NCI-H748 (cell line): ENCODE data around the gene ERBB2.

ENCODE experiments used
- DNase-seq: peaks from one replicate; lab custom pipeline; 2025; ENCODE audit not compliant: unreplicated experiment; lab: John Stamatoyannopoulos, UW

ERBB2 gene

DNA sequence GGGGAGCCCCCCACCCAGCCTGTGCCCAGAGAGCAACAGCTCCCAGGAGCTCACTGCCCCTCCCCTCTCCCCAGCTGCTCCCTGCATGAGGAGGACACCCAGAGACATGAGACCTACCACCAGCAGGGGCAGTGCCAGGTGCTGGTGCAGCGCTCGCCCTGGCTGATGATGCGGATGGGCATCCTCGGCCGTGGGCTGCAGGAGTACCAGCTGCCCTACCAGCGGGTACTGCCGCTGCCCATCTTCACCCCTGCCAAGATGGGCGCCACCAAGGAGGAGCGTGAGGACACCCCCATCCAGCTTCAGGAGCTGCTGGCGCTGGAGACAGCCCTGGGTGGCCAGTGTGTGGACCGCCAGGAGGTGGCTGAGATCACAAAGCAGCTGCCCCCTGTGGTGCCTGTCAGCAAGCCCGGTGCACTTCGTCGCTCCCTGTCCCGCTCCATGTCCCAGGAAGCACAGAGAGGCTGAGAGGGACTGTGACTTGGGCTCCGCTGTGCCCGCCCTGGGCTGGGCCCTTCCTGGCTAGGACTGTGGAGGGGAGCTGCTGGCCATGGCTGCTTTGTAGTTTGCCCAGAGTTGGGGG is 34.1 kb upstream of the ERBB2 start:
- DNase-seq = peak; percentile 28

- no peak for DNase-seq
These were observed 33.6 kb upstream of the ERBB2 start for GRCh38 chr17:39666231-39666600.

GRCh38 chr17:39666601-39667261 is 33.1 kb upstream of the ERBB2 start:
- DNase-seq = no peak

GRCh38 chr17:39667262-39667944 is 32.5 kb upstream of the ERBB2 start:
- peak; percentile 41 for DNase-seq

- DNase-seq = peak; percentile 81
These were observed 31.6 kb upstream of the ERBB2 start, which contains the start of gene PNMT for GRCh38 chr17:39667945-39668924. Gene PNMT (plus strand): TSS chr17:39668453. CDS start chr17:39668476, 23 bp downstream.

DNA sequence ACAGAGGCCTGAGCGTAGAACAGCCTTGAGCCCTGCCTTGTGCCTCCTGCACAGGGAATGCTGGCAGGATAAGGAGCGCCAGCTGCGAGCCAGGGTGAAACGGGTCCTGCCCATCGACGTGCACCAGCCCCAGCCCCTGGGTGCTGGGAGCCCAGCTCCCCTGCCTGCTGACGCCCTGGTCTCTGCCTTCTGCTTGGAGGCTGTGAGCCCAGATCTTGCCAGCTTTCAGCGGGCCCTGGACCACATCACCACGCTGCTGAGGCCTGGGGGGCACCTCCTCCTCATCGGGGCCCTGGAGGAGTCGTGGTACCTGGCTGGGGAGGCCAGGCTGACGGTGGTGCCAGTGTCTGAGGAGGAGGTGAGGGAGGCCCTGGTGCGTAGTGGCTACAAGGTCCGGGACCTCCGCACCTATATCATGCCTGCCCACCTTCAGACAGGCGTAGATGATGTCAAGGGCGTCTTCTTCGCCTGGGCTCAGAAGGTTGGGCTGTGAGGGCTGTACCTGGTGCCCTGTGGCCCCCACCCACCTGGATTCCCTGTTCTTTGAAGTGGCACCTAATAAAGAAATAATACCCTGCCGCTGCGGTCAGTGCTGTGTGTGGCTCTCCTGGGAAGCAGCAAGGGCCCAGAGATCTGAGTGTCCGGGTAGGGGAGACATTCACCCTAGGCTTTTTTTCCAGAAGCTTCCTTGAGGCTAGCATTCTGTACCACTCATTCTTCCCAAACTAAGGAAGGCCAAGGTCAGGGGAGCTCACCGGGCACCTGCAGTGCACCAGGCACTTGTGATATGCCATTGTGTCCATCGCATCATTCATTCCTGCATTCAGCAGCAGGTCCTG is 29.7 kb upstream of the ERBB2 start:
- DNase-seq = no peak

GRCh38 chr17:39670746-39671145 is 29.1 kb upstream of the ERBB2 start:
- DNase-seq = no peak

DNA sequence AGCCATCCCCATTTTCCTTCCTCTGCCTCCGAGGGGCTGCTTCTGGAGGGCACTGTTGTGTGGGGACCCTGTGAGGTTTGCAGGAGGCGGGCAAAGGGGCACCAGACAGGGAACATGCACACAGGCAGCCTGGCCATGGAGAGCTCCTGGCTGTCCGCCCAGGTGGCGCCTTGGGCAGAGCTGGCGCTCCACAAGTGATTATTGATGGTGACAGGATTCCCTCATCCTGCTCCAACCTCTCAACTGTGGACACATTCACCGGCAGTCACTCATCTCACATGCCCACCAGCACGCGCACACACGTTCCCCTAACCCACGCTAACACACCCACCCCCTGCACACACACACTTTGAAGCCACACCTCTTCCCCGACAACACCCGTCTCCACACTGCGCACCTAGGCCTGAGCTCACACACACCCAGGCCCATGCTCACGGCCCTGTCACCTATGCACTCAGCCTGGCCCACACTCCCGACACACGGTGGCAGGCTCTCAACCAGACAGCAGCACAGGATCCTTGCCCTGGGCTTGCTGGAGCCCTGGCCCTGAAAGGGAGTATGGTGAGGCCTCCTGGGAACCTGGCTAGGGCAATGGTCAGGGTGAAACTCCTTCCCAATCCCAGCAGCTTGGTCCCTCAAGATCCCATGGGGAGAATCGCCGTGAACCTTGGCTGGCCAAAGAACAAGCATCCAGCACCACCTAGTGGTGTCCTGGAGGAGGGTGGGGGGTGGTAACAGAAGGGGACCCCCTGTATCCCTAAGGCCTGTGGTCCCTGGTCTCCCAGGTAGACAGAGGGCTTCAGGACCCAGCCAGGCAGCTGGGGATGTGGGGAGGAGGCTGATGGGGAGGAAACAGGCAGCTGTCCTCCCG is 28.0 kb upstream of the ERBB2 start:
- DNase-seq = peak; percentile 30

DNA sequence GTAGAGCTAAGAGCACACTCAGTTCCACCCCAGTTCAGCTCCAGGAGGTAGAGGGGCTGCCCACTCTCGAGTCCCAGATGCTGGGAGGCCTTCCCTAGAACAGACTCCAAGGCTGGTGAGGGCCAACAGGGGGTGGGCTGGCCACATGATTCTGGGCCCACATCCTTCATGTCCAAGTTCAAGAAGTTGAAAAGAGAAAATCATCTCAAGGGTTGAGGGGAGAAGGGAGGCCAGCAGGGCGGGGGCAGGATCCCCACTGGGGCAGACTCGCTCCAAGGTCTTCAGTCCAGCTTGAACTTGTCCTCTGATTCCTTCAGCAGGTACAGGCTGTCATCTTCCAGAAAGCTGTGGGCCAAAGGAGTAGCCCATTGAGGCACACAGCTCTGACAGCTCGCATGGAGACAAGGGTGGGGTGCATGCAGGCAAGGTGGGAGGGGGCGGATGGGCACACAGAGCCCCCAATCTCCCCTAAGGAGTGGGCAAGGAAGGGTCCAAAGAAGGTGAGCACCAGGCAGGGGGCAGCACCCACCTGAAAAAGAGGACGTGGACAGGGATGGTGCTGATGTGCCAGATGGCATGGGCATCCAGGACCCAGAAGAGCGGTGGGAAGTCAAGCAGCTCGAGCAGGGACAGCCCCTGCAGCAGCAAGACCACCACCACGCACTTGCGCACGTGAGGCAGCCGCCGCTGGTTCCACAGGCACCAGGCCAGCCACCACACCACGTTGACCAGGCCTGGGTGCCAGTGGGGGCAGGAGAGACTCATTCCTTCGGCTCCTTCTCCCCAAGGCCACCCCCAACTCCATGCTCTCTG is 27.1 kb upstream of the ERBB2 start:
- no peak for DNase-seq

GRCh38 chr17:39673335-39674081 is 26.4 kb upstream of the ERBB2 start:
- DNase-seq = no peak

DNA sequence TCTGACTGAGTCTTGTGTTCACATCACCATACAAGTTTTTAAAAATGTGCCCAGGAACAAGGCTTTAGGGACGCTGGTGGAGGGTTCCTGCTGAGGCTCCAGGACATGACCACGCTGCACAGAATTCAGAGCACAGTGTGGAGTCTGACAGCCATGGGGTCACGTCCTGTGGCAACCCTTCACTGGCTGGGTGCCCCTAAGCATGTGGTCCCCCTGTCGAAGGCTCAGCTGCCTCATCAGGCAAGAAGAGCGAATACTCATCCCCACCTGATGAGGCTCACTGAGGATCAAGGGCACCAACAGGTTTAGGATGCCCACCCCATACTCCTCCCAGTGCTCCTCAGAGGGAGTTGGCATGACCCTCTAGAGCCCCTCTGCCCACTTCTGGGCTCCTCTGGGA is 25.7 kb upstream of the ERBB2 start:
- DNase-seq = no peak

GRCh38 chr17:39674702-39675389 is 25.0 kb upstream of the ERBB2 start:
- no peak for DNase-seq

DNA sequence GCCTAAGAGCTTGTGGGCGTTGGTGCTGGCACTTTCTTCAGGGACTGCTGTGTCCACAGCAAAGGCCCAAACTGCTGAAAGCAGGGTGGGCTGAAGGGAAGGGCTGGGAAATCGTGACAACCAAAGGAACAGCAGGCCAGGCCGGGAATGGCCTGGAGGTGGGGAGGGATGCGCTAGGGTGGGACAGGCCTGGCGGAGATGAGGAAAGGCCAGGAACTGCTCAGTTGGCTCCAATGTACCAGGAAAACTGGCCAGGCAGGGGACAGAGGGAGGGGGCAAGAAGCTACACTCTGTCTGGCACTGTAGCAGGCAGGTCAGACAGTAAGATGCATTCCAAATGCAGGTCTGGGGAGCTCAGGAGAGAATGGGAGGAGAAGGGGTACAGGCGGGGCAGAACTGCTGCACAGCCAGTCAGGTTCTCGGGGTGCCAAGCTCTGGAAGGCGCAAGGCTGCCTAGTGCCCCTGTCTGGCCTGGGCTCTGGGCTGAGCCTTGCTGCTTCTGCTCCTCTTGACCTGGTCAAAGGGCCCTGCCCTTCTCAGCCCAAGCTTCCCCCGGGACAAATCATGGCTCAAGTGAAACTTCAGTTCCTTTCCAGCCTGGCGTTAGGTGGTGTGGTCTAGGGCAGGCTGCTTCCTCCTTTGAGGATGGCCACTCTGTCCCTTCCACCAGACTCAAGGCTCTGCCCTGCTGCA is 24.3 kb upstream of the ERBB2 start:
- no peak for DNase-seq

DNA sequence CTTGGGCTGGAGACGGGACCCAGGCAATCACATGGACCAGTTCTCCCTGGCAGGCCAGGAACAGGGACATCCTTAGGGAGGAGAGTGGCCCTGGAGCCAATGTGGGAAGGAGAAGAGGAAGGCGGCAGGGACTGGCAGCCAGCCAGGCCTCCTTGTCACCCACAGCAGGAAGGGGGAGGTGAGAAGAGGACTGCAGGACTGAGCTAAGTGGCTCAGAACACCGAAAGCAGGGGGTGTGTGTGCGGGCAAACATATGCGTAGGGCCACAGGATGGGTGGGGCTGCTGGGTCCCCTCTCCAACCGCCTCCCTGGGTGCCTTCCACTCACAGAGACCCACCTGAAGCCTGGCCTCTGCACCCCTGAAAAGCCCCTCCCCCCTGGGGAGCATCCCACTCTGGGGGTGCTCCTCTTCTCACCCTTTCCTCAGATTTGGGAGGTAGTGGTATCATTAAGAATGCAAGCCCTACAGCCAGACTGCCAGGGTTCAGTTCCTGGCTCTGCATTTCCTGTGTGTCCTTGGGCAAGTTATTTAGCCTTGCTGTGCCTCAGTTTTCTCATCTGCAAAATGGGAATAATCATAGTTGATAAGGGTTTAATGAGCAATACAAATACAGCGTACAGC is 23.6 kb upstream of the ERBB2 start:
- no peak for DNase-seq

- no peak for DNase-seq
These were observed 22.8 kb upstream of the ERBB2 start for GRCh38 chr17:39677072-39677471.
